HG02588 (cell line): ENCODE results near the gene PROKR1.
"Not testable (repeated sequence)": the region's sequence is repeated elsewhere in the genome, so short reads cannot be mapped to it uniquely, and the experiment has no call there.

Experiments
- ATAC-seq: cut with Tn5 transposase; IDR thresholded peaks from one replicate; pipeline ENCODE4 v1.9.1; 2021; ENCODE audit warnings: mild to moderate bottlenecking, moderate library complexity; ENCODE audit not compliant: unreplicated experiment

PROKR1 gene

DNA sequence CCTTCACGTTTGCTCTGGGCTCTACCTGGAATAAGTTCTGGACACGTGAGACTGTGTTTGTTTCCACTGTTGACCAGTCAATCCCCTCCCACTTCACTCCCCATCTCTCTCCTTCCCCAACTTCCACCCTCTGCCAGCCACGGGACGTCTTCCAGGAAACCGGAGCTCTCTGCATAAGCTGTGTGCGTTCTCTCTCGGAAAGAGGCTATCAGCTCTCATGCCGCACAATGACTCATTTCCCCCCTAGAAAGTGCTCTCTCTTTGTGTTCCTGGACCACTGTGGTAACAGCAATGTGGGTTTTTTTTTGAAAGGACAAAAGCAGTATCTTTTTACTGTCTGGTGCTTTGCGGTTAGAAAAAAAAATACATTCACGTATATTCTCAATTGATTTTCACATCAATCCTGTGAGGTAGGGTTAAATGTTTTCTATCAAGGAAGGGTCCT is 10.2 kb downstream of the PROKR1 start:
- peak; percentile 82 for ATAC-seq

DNA sequence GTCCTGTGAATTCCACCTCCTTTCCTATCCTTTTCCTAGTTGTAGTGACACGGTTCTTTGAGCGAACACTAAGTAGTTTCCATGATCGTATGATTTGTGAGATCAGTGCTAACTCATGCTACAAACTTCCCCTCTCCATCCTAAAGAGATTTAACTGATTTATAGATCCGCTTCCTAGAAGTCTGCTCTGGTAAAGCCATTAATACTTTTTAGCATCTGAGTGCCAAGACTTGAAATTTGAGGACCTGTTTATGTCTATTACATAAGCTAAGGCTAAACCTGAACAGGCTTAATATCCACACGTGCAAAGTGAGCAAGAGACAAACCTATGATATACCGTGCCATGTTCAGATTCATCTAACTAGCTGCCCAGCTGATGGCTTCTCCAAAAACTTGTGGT is 14.9 kb downstream of the PROKR1 start:
- ATAC-seq, result no peak

DNA sequence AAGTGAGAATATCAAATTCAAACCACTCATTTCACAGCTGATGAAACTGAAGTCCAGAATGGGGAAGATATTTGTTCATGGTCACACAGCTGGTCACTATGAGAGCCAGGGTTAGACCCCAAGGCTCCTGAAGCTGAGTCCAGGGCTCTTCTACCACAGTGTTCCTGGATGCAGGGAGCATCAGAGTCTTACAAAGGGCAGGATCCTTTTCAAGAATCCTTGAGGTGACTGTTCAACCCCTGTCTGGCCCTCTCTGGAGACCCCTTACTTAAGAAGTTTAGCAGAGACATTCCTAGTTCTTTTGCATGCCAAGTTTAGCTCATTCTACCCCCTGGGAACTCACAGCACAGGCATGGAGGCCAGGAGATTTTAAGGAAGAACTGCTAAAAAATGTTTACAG is 15.7 kb downstream of the PROKR1 start:
- ATAC-seq, result no peak

GRCh38 chr2:68660658-68661057 is 17.3 kb downstream of the PROKR1 start:
- ATAC-seq, result no peak

GRCh38 chr2:68662466-68662865 is 19.1 kb downstream of the PROKR1 start:
- no peak for ATAC-seq

DNA sequence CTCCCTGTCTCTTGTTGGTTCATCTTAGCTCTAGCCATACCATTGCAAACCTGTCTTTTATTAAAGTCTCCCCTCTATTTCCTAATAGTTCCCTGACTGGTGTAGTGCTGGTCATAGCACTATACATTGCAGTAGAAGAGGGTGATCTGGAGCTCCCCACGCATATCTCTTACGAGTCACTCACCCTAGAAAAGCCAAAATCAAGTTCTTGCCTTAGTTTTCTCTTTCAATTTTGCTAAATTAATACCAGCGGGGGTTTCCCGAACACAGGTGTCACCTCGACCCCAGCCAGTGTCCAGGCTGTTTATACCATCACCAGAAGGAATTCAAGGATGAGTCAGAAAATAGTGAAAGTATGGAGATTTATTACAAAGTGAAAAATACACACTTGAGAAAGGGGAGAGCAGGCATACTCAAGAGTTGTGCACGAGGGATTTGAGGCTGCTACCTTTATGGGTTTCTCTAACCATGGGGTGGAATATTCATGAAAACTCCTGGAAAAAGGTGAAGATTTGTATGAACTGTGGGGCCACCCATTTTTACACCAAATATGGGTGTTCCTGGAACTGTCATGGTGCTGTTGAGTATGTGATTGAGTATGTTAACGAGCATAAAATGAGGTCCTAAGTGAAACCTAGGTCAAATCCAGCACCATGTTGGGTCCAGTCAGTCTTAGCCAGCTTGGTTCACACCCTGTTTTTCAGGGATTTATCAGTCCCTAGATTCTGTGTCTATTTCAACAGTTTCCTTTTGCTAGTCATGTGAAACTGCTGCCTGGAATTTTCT is 20.2 kb downstream of the PROKR1 start:
- ATAC-seq, result no peak

DNA sequence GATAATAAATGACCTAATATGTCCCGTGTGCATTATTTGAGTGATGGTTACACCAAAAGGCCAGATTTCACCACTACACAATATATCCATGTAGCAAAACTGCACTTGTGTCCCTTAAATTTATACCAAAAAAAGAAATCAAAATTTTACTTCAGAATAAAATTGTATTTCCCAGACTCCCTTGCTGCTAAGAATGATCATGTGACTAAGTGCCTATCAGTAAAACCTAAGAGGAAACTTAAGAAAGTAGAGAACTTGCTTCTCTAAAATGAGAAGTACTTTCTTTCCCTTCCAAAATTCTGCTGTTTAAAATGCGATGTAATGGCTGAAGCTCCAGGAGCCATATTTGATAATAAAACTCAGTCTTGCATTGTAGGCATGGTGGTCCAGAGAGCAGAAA is 24.0 kb downstream of the PROKR1 start:
- ATAC-seq, result no peak

- ATAC-seq, result no peak
Measured at GRCh38 chr2:68669651-68670050, 26.3 kb downstream of the PROKR1 start.

GRCh38 chr2:68671961-68672360 is 28.6 kb downstream of the PROKR1 start:
- ATAC-seq, result no peak

DNA sequence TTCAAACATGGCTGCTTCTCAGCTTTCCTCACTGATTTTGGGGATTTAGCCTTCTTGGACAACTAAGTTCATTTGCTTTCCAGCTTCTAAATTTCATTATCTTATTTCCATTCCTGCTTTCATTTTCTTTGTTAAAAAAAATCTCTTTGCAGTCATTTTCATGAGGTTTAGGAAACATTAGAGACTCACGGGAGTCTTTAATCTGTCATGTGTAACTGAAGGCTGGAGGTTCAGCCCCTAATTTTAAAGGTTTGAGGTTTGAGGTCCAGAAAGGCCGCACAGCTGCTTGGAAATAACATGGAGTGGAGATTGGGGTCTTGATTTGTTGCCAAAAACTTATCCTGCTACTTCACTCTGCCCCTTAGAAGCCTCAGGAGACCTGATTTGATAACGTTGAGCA is 30.3 kb downstream of the PROKR1 start:
- no peak for ATAC-seq

- no peak for ATAC-seq
Measured at GRCh38 chr2:68675470-68675869, 32.1 kb downstream of the PROKR1 start.

DNA sequence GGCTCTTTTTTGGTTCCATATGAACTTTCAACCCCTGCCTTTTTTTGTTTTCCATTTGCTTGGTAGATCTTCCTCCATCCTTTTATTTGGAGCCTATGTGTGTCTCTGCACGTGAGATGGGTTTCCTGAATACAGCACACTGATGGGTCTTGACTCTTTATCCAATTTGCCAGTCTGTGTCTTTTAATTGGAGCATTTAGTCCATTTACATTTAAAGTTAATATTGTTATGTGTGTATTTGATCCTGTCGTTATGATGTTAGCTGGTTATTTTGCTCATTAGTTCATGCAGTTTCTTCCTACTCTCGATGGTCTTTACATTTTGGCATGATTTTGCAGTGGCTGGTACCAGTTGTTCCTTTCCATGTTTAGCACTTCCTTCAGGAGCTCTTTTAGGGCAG is 34.5 kb downstream of the PROKR1 start:
- not testable (repeated sequence) for ATAC-seq

DNA sequence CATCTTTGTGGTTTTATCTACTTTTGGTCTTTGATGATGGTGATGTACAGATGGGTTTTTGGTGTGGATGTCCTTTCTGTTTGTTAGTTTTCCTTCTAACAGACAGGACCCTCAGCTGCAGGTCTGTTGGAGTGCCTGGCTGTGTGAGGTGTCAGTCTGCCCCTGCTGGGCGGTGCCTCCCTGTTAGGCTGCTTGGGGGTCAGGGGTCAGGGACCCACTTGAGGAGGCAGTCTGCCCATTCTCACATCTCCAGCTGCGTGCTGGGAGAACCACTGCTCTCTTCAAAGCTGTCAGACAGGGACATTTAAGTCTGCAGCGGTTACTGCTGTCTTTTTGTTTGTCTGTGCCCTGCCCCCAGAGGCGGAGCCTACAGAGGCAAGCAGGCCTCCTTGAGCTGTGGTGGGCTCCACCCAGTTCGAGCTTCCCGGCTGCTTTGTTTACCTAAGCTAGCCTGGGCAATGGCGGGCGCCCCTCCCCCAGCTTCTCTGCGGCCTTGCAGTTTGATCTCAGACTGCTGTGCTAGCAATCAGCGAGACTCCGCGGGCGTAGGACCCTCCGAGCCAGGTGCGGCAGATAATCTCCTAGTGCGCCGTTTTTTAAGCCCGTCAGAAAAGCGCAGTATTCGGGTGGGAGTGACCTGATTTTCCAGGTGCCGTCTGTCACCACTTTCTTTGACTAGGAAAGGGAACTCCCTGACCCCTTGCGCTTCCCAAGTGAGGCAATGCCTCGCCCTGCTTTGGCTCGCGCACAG is 36.0 kb downstream of the PROKR1 start:
- ATAC-seq, result not testable (repeated sequence)

GRCh38 chr2:68679917-68680267 is 36.5 kb downstream of the PROKR1 start:
- not testable (repeated sequence) for ATAC-seq

DNA sequence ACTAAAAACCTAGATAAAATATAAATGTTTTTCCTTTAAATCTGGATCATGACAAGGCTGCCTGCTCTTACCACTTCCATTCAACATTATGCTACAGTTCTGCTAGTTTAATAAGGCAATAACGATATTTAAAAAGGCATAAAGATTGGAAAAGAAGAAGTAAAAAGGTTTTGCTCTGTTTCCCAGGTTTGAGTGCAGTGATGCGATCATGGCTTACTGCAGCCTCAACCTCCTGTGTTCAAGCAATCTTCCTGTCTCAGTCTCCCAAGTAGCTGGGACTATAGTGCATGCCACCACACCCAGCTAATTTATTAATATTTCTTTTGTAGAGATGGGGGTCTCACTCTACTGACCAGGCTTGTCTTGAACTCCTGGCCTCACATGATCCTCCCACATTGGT is 40.8 kb downstream of the PROKR1 start:
- ATAC-seq, result no peak

DNA sequence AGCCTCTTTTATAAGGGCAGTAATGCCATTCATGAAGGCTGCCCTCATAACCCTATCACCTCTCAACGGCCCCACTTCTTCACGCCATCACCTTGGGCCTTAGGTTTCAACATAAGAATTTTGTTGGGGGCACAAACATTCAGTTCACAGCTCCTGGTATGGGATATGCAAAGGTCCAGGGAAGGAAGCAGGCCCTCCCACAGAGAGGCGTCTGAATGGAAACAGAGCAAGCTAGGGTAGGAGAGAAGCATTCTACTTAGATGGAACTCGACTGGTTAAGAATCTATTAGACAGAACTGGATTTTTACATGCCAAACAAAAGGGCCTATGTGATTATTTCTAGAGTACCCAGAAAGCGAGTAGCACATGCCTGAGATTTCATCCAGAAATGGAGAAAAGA is 42.8 kb downstream of the PROKR1 start:
- ATAC-seq, result no peak

DNA sequence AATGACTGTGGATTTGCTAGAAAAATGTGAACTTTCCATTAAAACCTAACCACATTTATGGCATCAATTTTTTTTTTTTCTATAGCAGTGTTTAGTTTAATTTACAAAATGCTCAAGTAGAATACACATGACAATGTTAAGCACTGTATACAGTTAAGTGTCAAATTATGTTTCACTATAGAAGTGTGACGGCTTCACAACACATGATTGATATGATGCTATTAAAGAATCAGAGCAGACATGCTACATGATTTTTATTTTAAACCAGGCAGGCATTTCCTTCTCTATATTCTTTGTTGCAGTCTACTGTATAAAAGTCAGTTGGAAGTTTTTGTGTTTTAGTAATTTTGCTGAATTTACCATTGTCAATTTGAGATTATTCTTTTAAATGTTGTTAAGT is 43.6 kb downstream of the PROKR1 start:
- no peak for ATAC-seq

DNA sequence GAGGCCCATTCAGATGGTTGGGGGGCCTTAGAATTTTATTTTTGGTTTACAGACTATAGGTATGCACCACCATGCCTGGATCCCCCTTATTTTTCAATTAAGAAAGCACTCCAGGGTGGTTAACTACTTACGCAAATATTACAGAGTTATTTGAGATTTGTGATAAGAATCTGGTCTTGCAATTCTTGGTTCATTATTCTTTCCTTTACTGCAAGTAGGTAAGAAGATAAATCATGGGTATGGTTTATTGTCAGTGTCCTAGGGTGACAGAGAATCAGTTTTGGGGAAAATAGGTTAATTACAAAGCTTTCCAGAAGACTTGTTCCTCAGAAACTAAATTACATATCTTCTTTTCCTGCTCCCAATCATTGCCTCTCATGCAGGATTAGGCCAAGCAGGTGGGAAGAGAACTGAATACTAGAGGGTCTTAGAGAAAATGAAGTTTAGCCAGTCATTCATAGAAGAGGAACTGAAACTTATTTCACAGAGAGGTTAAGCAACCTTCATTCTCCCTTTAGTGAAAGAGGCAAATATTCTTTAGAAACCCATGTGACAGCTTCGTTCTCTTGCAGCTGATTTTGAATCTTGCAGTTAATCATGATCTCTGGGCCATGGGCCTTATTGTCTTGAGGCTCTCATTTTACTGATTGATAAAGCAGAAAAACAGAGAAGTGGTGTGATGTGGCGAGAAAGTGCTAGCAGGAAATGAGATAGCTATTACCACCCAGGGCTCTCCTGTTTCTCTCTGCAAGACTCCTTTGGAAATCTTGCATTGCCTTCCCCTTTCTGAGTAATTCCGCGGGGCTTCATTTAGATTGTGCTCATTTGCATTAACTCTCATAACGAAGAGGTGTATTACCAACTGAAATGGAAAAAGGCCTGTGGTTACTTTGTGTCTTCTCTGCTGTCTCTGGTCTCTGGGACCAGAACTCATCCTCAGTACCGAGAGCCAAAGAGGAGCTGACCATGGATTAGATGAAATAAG is 46.5 kb downstream of the PROKR1 start:
- peak; percentile 92 for ATAC-seq

- ATAC-seq, result no peak
Measured at GRCh38 chr2:68690851-68691250, 47.5 kb downstream of the PROKR1 start.

DNA sequence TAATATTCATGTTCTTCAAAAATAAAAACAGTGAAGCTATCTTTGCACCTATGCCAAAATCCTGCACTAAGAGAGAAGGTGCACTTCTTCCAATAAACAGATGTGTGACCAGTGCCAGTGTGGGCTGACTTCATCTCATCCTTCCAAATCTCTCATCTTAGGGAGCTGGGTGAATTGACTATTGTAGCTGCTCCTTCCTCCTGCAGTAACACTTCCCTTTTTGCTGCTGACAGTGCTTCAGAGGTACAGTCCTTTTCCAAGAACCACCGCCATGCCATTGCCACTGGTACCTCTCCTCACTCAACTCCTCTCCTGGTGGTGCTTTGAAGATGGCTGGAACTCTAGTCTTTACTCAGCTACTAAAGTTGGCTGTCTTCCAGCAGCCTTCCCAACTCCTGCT is 49.1 kb downstream of the PROKR1 start:
- no peak for ATAC-seq

GRCh38 chr2:68693951-68694350 is 50.6 kb downstream of the PROKR1 start:
- ATAC-seq, result no peak
